ENCODE results near the gene RNF38.
"Not testable (repeated sequence)": the region's sequence is repeated elsewhere in the genome, so short reads cannot be mapped to it uniquely, and the experiment has no call there.

Gene RNF38

GRCh38 chr9:36337865-36338264, 62.2 kb downstream of the RNF38 start:
- H3K4me3 ChIP-seq, result no peak overlapping the region
- H3K27ac ChIP-seq, result no peak overlapping the region

- Histone ChIP-seq H3K4me3 (no peak overlapping the region), H3K27ac (peak overlapping the region in 1 of 21 experiments; percentile 39)
Observed at GRCh38 chr9:36337002-36337401, 63.1 kb downstream of the RNF38 start.

GRCh38 chr9:36336131-36336907, 63.8 kb downstream of the RNF38 start:
- H3K4me3 ChIP-seq, result no peak overlapping the region
- no peak overlapping the region for H3K27ac ChIP-seq

GRCh38 chr9:36332006-36332405, 68.1 kb downstream of the RNF38 start:
- H3K4me3 ChIP-seq, result no peak overlapping the region
- peak overlapping the region in 2 of 21 experiments; percentile 24 to 67 for H3K27ac ChIP-seq

GRCh38 chr9:36328798-36329411, 71.2 kb downstream of the RNF38 start:
- no peak overlapping the region for H3K4me3 ChIP-seq

GRCh38 chr9:36325081-36325828, 74.8 kb downstream of the RNF38 start:
- Histone ChIP-seq H3K27ac (no peak overlapping the region), H3K4me3 (no peak overlapping the region)

More at GRCh38 chr9:36328798-36329411, 71.2 kb downstream of the RNF38 start:
- no peak overlapping the region for H3K27ac ChIP-seq

- Histone ChIP-seq H3K27ac (no peak overlapping the region), H3K4me3 (no peak overlapping the region)
Observed at GRCh38 chr9:36323926-36324325, 76.1 kb downstream of the RNF38 start.

GRCh38 chr9:36322462-36322861, 77.6 kb downstream of the RNF38 start:
- Histone ChIP-seq H3K27ac (no peak overlapping the region), H3K4me3 (no peak overlapping the region)

GRCh38 chr9:36321903-36322302, 78.2 kb downstream of the RNF38 start:
- H3K27ac ChIP-seq, H3K4me3 ChIP-seq: not testable (repeated sequence)

- H3K27ac ChIP-seq, result peak overlapping the region in 3 of 21 experiments; percentile 17 to 49 (median 25)
- no peak overlapping the region for H3K4me3 ChIP-seq
Observed at GRCh38 chr9:36320466-36320865, 79.6 kb downstream of the RNF38 start.

- no peak overlapping the region for H3K4me3 ChIP-seq
- peak overlapping the region in 2 of 21 experiments; percentile 17 to 49 for H3K27ac ChIP-seq
Observed at GRCh38 chr9:36319806-36320205, 80.3 kb downstream of the RNF38 start.

- Histone ChIP-seq H3K27ac (peak overlapping the region in 2 of 21 experiments; percentile 26 to 49), H3K4me3 (no peak overlapping the region)
Observed at GRCh38 chr9:36319183-36319582, 80.9 kb downstream of the RNF38 start.

- Histone ChIP-seq H3K27ac (peak overlapping the region in 1 of 21 experiments; percentile 49), H3K4me3 (no peak overlapping the region)
Observed at GRCh38 chr9:36318212-36318802, 81.8 kb downstream of the RNF38 start.

- Histone ChIP-seq H3K27ac (no peak overlapping the region), H3K4me3 (no peak overlapping the region)
Observed at GRCh38 chr9:36317766-36318165, 82.3 kb downstream of the RNF38 start.

GRCh38 chr9:36316611-36317317, 83.3 kb downstream of the RNF38 start:
- Histone ChIP-seq H3K4me3 (no peak overlapping the region), H3K27ac (no peak overlapping the region)

GRCh38 chr9:36316049-36316448, 84.0 kb downstream of the RNF38 start:
- peak overlapping the region in 1 of 21 experiments; percentile 47 for H3K27ac ChIP-seq

GRCh38 chr9:36315283-36315682, 84.8 kb downstream of the RNF38 start:
- Histone ChIP-seq H3K27ac (peak overlapping the region in 3 of 21 experiments; percentile 2 to 47 (median 16)), H3K4me3 (no peak overlapping the region)

More at GRCh38 chr9:36316049-36316448, 84.0 kb downstream of the RNF38 start:
- H3K4me3 ChIP-seq, result no peak overlapping the region

GRCh38 chr9:36314740-36315139, 85.3 kb downstream of the RNF38 start:
- Histone ChIP-seq H3K4me3 (no peak overlapping the region), H3K27ac (no peak overlapping the region)
